Mucosa of rectum (tissue), 2 donors: ENCODE data around the gene PLVAP.
A peak's percentile ranks its signal among the peaks of the same experiment; 100 is the strongest.

Source experiments
- H3K27ac ChIP-seq, 2 donors: one replicate each; pipeline ENCODE4 v1.7.0; 2013; ENCODE audit warnings: inconsistent platforms in 2 of 2, low read depth in 2 of 2, low read length in 2 of 2
- H3K27me3 ChIP-seq, 2 donors: one replicate each; pipeline ENCODE4 v1.7.0; 2013; ENCODE audit warnings: low read length in 2 of 2; ENCODE audit not compliant: control insufficient read depth in 2 of 2, insufficient read depth in 2 of 2
- H3K36me3 ChIP-seq, 2 donors: one replicate each; pipeline ENCODE4 v1.7.0; 2013; ENCODE audit warnings: low read length in 2 of 2; ENCODE audit not compliant: control insufficient read depth in 2 of 2, insufficient read depth in 2 of 2
- H3K4me1 ChIP-seq, 2 donors: one replicate each; pipeline ENCODE4 v1.7.0; 2013; ENCODE audit warnings: low read length in 2 of 2, mild to moderate bottlenecking in 1 of 2; ENCODE audit not compliant: control insufficient read depth in 2 of 2, insufficient read depth in 2 of 2
- H3K4me3 ChIP-seq, 2 donors: one replicate each; pipeline ENCODE4 v1.7.0; 2013; ENCODE audit warnings: low read length in 2 of 2
- H3K9ac ChIP-seq, 2 donors: one replicate each; pipeline ENCODE4 v1.7.0; 2013; ENCODE audit warnings: low read length in 2 of 2, low read depth in 1 of 2, mild to moderate bottlenecking in 1 of 2
- H3K9me3 ChIP-seq, 2 donors: one replicate each; pipeline ENCODE4 v1.7.0; 2013; ENCODE audit warnings: low read length in 2 of 2; ENCODE audit not compliant: control insufficient read depth in 2 of 2
- donor health status: healthy.
- donor health status: Normal muscosa, but diverticular disease.

The PLVAP gene

GRCh38 chr19:17401628-17402027 is 24.5 kb upstream of the PLVAP start:
- no peaks in the 10 kb centered on the region for H3K9me3 ChIP-seq
- peaks cover 4 to 6% of the 10 kb centered on the region in 2 donors for H3K4me1 ChIP-seq
- no peak overlapping the region for H3K4me3 ChIP-seq
- H3K36me3 ChIP-seq = no peaks in the 10 kb centered on the region
- no peaks in the 10 kb centered on the region for H3K27me3 ChIP-seq
- no peak overlapping the region for H3K9ac ChIP-seq
- no peak overlapping the region for H3K27ac ChIP-seq

GRCh38 chr19:17398902-17399527 is 21.9 kb upstream of the PLVAP start:
- Histone ChIP-seq H3K9me3 (no peaks in the 10 kb centered on the region), H3K36me3 (no peaks in the 10 kb centered on the region), H3K27me3 (peaks cover 2 to 3% of the 10 kb centered on the region in 2 donors), H3K4me1 (no peaks in the 10 kb centered on the region), H3K27ac (no peak overlapping the region), H3K4me3 (no peak overlapping the region), H3K9ac (no peak overlapping the region)

GRCh38 chr19:17394891-17395415 is 17.8 kb upstream of the PLVAP start:
- peaks cover 7 to 9% of the 10 kb centered on the region in 2 donors for H3K27me3 ChIP-seq

GRCh38 chr19:17393914-17394313 is 16.8 kb upstream of the PLVAP start, which contains the start of gene CCDC194:
Gene CCDC194, minus strand, starts transcription at chr19:17394196. Its CDS starts 38 bp downstream, at chr19:17394158.
- Histone ChIP-seq H3K36me3 (no peaks in the 10 kb centered on the region), H3K27me3 (peaks cover 7 to 9% of the 10 kb centered on the region in 2 donors), H3K9me3 (no peaks in the 10 kb centered on the region), H3K27ac (no peak within 1 kb of the TSS), H3K4me3 (no peak within 1 kb of the TSS), H3K4me1 (peaks cover 11 to 13% of the 10 kb centered on the region in 2 donors), H3K9ac (no peak within 1 kb of the TSS)

More at GRCh38 chr19:17394891-17395415, 17.8 kb upstream of the PLVAP start:
- Histone ChIP-seq H3K4me3 (no peak overlapping the region), H3K9me3 (no peaks in the 10 kb centered on the region), H3K9ac (no peak overlapping the region), H3K36me3 (no peaks in the 10 kb centered on the region), H3K4me1 (peaks cover 11 to 13% of the 10 kb centered on the region in 2 donors), H3K27ac (no peak overlapping the region)

- Histone ChIP-seq H3K4me3 (no peak overlapping the region), H3K9ac (no peak overlapping the region), H3K9me3 (no peaks in the 10 kb centered on the region), H3K27ac (no peak overlapping the region), H3K27me3 (peaks cover 7 to 9% of the 10 kb centered on the region in 2 donors), H3K4me1 (peaks cover 11 to 13% of the 10 kb centered on the region in 2 donors), H3K36me3 (no peaks in the 10 kb centered on the region)
Observed at GRCh38 chr19:17393002-17393401, 15.9 kb upstream of the PLVAP start.

GRCh38 chr19:17391371-17392151 is 14.4 kb upstream of the PLVAP start:
- H3K9me3 ChIP-seq = no peaks in the 10 kb centered on the region
- peaks cover 11 to 13% of the 10 kb centered on the region in 2 donors for H3K4me1 ChIP-seq
- H3K9ac ChIP-seq = peak overlapping the region in 1 of 2 donors; percentile 49
- H3K27ac ChIP-seq = peak overlapping the region in 1 of 2 donors; percentile 43
- peak overlapping the region; percentile 21 to 78 for H3K4me3 ChIP-seq
- H3K27me3 ChIP-seq = peaks cover 7 to 9% of the 10 kb centered on the region in 2 donors
- H3K36me3 ChIP-seq = no peaks in the 10 kb centered on the region

- Histone ChIP-seq H3K27ac (no peak overlapping the region), H3K9ac (peak overlapping the region; percentile 49 to 57), H3K4me1 (peaks cover 11 to 14% of the 10 kb centered on the region in 2 donors), H3K36me3 (no peaks in the 10 kb centered on the region), H3K9me3 (no peaks in the 10 kb centered on the region), H3K27me3 (peaks cover 7 to 9% of the 10 kb centered on the region in 2 donors), H3K4me3 (peak overlapping the region; percentile 56 to 78)
Observed at GRCh38 chr19:17390665-17391370, 13.7 kb upstream of the PLVAP start.

GRCh38 chr19:17389957-17390664 is 13.0 kb upstream of the PLVAP start:
- H3K4me3 ChIP-seq = peak overlapping the region; percentile 56 to 73
- H3K9ac ChIP-seq = peak overlapping the region; percentile 49 to 57

GRCh38 chr19:17389288-17389687 is 12.1 kb upstream of the PLVAP start:
- no peaks in the 10 kb centered on the region for H3K36me3 ChIP-seq
- H3K4me3 ChIP-seq = no peak overlapping the region
- no peak overlapping the region for H3K27ac ChIP-seq
- H3K27me3 ChIP-seq = peaks cover 7 to 9% of the 10 kb centered on the region in 2 donors
- H3K4me1 ChIP-seq = peaks cover 11 to 16% of the 10 kb centered on the region in 2 donors
- H3K9me3 ChIP-seq = no peaks in the 10 kb centered on the region
- H3K9ac ChIP-seq = no peak overlapping the region

More at GRCh38 chr19:17389957-17390664, 13.0 kb upstream of the PLVAP start:
- no peak overlapping the region for H3K27ac ChIP-seq
- H3K4me1 ChIP-seq = peaks cover 11 to 16% of the 10 kb centered on the region in 2 donors
- H3K9me3 ChIP-seq = no peaks in the 10 kb centered on the region
- peaks cover 7 to 9% of the 10 kb centered on the region in 2 donors for H3K27me3 ChIP-seq
- no peaks in the 10 kb centered on the region for H3K36me3 ChIP-seq
